ENCODE measurements around the gene HOXD10.

Gene HOXD10

DNA sequence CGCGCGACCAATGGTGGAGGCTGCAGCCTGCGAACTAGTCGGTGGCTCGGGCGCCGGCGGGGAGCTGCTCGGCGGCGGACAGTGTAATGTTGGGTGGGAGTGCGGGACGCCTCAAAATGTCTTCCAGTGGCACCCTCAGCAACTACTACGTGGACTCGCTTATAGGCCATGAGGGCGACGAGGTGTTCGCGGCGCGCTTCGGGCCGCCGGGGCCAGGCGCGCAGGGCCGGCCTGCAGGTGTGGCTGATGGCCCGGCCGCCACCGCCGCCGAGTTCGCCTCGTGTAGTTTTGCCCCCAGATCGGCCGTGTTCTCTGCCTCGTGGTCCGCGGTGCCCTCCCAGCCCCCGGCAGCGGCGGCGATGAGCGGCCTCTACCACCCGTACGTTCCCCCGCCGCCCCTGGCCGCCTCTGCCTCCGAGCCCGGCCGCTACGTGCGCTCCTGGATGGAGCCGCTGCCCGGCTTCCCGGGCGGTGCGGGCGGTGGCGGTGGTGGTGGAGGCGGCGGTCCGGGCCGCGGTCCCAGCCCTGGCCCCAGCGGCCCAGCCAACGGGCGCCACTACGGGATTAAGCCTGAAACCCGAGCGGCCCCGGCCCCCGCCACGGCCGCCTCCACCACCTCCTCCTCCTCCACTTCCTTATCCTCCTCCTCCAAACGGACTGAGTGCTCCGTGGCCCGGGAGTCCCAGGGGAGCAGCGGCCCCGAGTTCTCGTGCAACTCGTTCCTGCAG, 6.3 kb downstream of the HOXD10 start, which contains the start of gene HOXD9:
Gene HOXD9 (plus strand): TSS at position 37 of the 728 bp plus-strand sequence. CDS start 50 bp downstream, at position 87.
- no peak for DNase-seq (ENCODE audit: low read depth in 1 of 2, low spot score in 1 of 2)
- Histone ChIP-seq H3K27ac (replicated peaks) (no peak within 1 kb of the TSS), H3K4me3 (replicated peaks; ENCODE audit: insufficient read depth, low read length) (no peak within 1 kb of the TSS), H3K27me3 (ENCODE audit: insufficient read depth, poor library complexity, severe bottlenecking) (peaks cover 92% of the 10 kb centered on the region)
- TF ChIP-seq REST (IDR thresholded peaks at IDR 0.05; ENCODE audit: insufficient replicate concordance, low read depth) (no peak), SPI1 (IDR thresholded peaks at IDR 0.05; ENCODE audit: borderline replicate concordance, low read depth) (no peak), CTCF (IDR thresholded peaks at IDR 0.05; ENCODE audit: insufficient read depth, low read length) (no peak), POLR2AphosphoS5 (IDR thresholded peaks at IDR 0.05; ENCODE audit: low read depth) (no peak)

GRCh38 chr2:176123411-176124109, 7.0 kb downstream of the HOXD10 start:
- Histone ChIP-seq H3K4me3 (replicated peaks; ENCODE audit: insufficient read depth, low read length) (no peak overlapping the region), H3K27me3 (ENCODE audit: insufficient read depth, poor library complexity, severe bottlenecking) (peaks cover 93% of the 10 kb centered on the region), H3K27ac (replicated peaks) (no peak overlapping the region)
- TF ChIP-seq SPI1 (IDR thresholded peaks at IDR 0.05; ENCODE audit: borderline replicate concordance, low read depth) (no peak), REST (IDR thresholded peaks at IDR 0.05; ENCODE audit: insufficient replicate concordance, low read depth) (no peak), POLR2AphosphoS5 (IDR thresholded peaks at IDR 0.05; ENCODE audit: low read depth) (no peak), CTCF (IDR thresholded peaks at IDR 0.05; ENCODE audit: insufficient read depth, low read length) (no peak), GABPA (IDR thresholded peaks at IDR 0.05; ENCODE audit: low read depth) (no peak)
- no peak for DNase-seq (ENCODE audit: low read depth in 1 of 2, low spot score in 1 of 2)

DNA sequence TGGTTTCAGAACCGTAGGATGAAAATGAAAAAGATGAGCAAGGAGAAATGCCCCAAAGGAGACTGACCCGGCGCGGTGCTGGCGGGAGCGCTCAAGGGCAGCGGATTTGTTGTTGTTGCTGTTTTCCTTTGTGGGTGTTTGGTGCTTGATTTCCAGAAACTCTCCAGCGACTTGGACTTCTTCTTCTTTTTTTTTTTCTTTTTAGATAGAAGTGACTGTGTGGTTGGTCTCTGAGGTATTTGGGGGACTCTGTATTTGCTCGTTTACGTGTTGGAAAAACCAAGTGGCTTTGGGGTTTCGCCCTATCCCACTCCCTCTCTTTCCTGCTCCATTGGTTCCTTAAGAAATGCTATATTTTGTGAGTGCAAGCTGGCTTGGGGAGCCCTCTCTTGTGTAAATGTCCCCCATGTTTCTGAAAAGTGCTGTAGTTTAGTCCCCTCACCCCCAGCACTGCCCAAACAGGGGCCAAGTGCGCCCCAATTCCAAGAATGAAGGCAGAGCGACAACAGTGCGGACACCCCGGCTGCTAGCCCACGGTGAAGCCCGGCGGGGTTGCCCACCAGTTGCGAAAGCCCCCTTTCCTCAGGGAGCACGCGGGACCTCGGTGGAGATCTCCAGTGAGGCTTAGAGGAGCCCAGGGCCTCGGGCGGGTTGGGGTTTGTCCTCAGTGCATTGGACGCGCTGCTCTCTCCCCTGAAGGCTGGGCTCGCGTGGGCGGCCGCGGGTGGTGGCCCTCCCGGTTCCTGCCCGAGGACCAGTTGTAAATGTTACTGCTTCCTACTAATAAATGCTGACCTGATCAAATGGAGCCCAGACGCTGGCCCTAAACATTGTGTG, 7.8 kb downstream of the HOXD10 start:
- Histone ChIP-seq H3K4me3 (replicated peaks; ENCODE audit: insufficient read depth, low read length) (no peak overlapping the region), H3K27ac (replicated peaks) (no peak overlapping the region), H3K27me3 (ENCODE audit: insufficient read depth, poor library complexity, severe bottlenecking) (peaks cover 93% of the 10 kb centered on the region)
- no peak for TF ChIP-seq GABPA (IDR thresholded peaks at IDR 0.05; ENCODE audit: low read depth)
- TF ChIP-seq CTCF (IDR thresholded peaks at IDR 0.05; ENCODE audit: insufficient read depth, low read length): no peak
- TF ChIP-seq SPI1 (IDR thresholded peaks at IDR 0.05; ENCODE audit: borderline replicate concordance, low read depth): no peak
- no peak for TF ChIP-seq POLR2AphosphoS5 (IDR thresholded peaks at IDR 0.05; ENCODE audit: low read depth)
- TF ChIP-seq REST (IDR thresholded peaks at IDR 0.05; ENCODE audit: insufficient replicate concordance, low read depth): no peak
- no peak for DNase-seq (ENCODE audit: low read depth in 1 of 2, low spot score in 1 of 2)

Measured in HL-60 (cell line).